SK-N-SH (cell line): ENCODE results near the gene TRAF3IP1. TPM values are rescaled to one million over a fixed set of nuclear protein-coding genes. Genes with fewer than 3 reads are reported as not detected.

ENCODE experiments used
- CTCF ChIA-PET: fragments of 300-600, 350-600 bp; formaldehyde crosslinking; extraction: SDS; loops from one replicate; lab custom pipeline; 2021; lab: Yijun Ruan, JAX
- POLR2A ChIA-PET: fragments of 350-600 bp; sonication (Branson Sonifier 250); formaldehyde crosslinking; extraction: SDS; loops from one replicate; lab custom pipeline; 2020; ENCODE audit warnings: antibody characterized with exemption, inconsistent platforms; lab: Yijun Ruan, JAX
- DNase-seq: peaks from one replicate; pipeline ENCODE4 v3.0.0; 2012
- H2AFZ ChIP-seq: fragments of 200-600 bp; sonication (generic); 2 replicates; pipeline ENCODE4 v1.8.1; 2016; ENCODE audit warnings: antibody characterized with exemption, mild to moderate bottlenecking, low read depth
- H3F3A ChIP-seq: fragments of 200-600 bp; sonication (generic); replicated peaks from 2 replicates; pipeline ENCODE3; 2016; ENCODE audit warnings: antibody characterized with exemption, mild to moderate bottlenecking; ENCODE audit not compliant: insufficient read depth
- H3K27ac ChIP-seq, 2 experiments: fragments of 200-500 bp in 1 of 2; fragments of 200-600 bp in 1 of 2; sonication (Bioruptor generic) in 1 of 2; sonication (generic), shearing (Covaris generic) in 1 of 2; 2 replicates each; pipeline versions ENCODE4 v1.5.1 to v1.6.1; 2014 to 2016; ENCODE audit warnings: low read depth in 2 of 2, inconsistent platforms in 1 of 2, low read length in 1 of 2, mild to moderate bottlenecking in 1 of 2, mixed read lengths in 1 of 2
- H3K27me3 ChIP-seq: fragments of 200-600 bp; sonication (generic), shearing (Covaris generic); 2 replicates; pipeline ENCODE4 v1.6.1; 2016; ENCODE audit warnings: mixed run types; ENCODE audit not compliant: insufficient read depth
- H3K36me3 ChIP-seq, 2 experiments: fragments of 200-500 bp in 1 of 2; fragments of 200-600 bp in 1 of 2; sonication (Bioruptor generic) in 1 of 2; sonication (generic) in 1 of 2; replicated peaks in 1 of 2; 2 replicates each; pipeline versions ENCODE3 to v1.5.1; 2014 to 2016; ENCODE audit warnings: low read length in 1 of 2, mild to moderate bottlenecking in 1 of 2; ENCODE audit not compliant: insufficient read depth in 2 of 2, control insufficient read depth in 1 of 2
- H3K4me1 ChIP-seq, 2 experiments: fragments of 200-500 bp in 1 of 2; fragments of 200-600 bp in 1 of 2; sonication (Bioruptor generic) in 1 of 2; sonication (generic), shearing (Covaris generic) in 1 of 2; 2 replicates each; pipeline versions ENCODE4 v1.5.1 to v1.6.1; 2014 to 2016; ENCODE audit warnings: low read depth in 1 of 2, low read length in 1 of 2, mixed run types in 1 of 2; ENCODE audit not compliant: insufficient read depth in 2 of 2, control insufficient read depth in 1 of 2
- H3K4me2 ChIP-seq: fragments of 200-600 bp; sonication (generic), shearing (Covaris generic); 2 replicates; pipeline ENCODE4 v1.6.1; 2017; ENCODE audit warnings: mixed run types
- H3K4me3 ChIP-seq, 2 experiments: fragments of 200-500 bp in 1 of 2; fragments of 200-600 bp in 1 of 2; sonication (Bioruptor generic) in 1 of 2; sonication (generic), shearing (Covaris generic) in 1 of 2; 2 replicates each; pipeline versions ENCODE4 v1.5.1 to v1.8.1; 2014 to 2016; ENCODE audit warnings: low read depth in 2 of 2, inconsistent platforms in 1 of 2, low read length in 1 of 2, mild to moderate bottlenecking in 1 of 2, mixed read lengths in 1 of 2, moderate library complexity in 1 of 2
- H3K79me2 ChIP-seq: fragments of 200-600 bp; sonication (generic); 2 replicates; pipeline ENCODE4 v1.8.1; 2017; ENCODE audit warnings: mild to moderate bottlenecking; ENCODE audit not compliant: insufficient read depth
- H3K9ac ChIP-seq: fragments of 200-600 bp; sonication (generic); 2 replicates; pipeline ENCODE4 v1.6.1; 2017; ENCODE audit warnings: mixed run types
- H3K9me2 ChIP-seq: fragments of 200-600 bp; sonication (generic); 2 replicates; pipeline ENCODE4 v1.6.1; 2017; ENCODE audit warnings: mixed run types
- H3K9me3 ChIP-seq: fragments of 200-600 bp; sonication (generic); 2 replicates; pipeline ENCODE4 v1.6.1; 2017; ENCODE audit warnings: mixed run types, mild to moderate bottlenecking, moderate library complexity
- H4K20me1 ChIP-seq: fragments of 200-600 bp; sonication (generic); 2 replicates; pipeline ENCODE4 v1.6.1; 2017; ENCODE audit warnings: mild to moderate bottlenecking, mixed run types; ENCODE audit not compliant: insufficient read depth
- CHD2 ChIP-seq: fragments of 150-350 bp; IDR thresholded peaks from 2 replicates; pipeline ENCODE4 v1.6.1; 2018; ENCODE audit warnings: low read length; ENCODE audit not compliant: partially characterized antibody
- CTCF ChIP-seq: fragments of 200-600 bp; sonication (generic); IDR thresholded peaks from 2 replicates; pipeline ENCODE4 v1.6.1; 2017; ENCODE audit warnings: antibody characterized with exemption, mild to moderate bottlenecking, moderate library complexity
- ELF1 ChIP-seq: IDR thresholded peaks from 2 replicates; pipeline ENCODE4 v1.4.0; 2012
- EZH2phosphoT487 ChIP-seq: fragments of 200-600 bp; sonication (generic); IDR thresholded peaks from 2 replicates; pipeline ENCODE4 v1.6.1; 2017; ENCODE audit warnings: low read depth, mixed run types, mild to moderate bottlenecking, antibody characterized with exemption, moderate library complexity, borderline replicate concordance
- IRF3 ChIP-seq: fragments of 150-350 bp; IDR thresholded peaks from 2 replicates; pipeline ENCODE4 v1.6.1; 2016; ENCODE audit warnings: mild to moderate bottlenecking, low read depth, low read length
- JUND ChIP-seq: IDR thresholded peaks from 2 replicates; pipeline ENCODE4 v1.4.0; 2012
- MEF2A ChIP-seq: IDR thresholded peaks from 2 replicates; pipeline ENCODE4 v1.4.0; 2012; ENCODE audit warnings: low read depth, borderline replicate concordance
- MXI1 ChIP-seq: IDR thresholded peaks from 2 replicates; pipeline ENCODE4 v1.6.1; 2012; ENCODE audit warnings: mild to moderate bottlenecking, low read depth, low read length, improper control_type of control experiment
- NFIC ChIP-seq: IDR thresholded peaks from 2 replicates; pipeline ENCODE4 v1.4.0; 2012; ENCODE audit warnings: borderline replicate concordance
- NRF1 ChIP-seq: IDR thresholded peaks from 2 replicates; pipeline ENCODE4 v1.6.1; 2012; ENCODE audit warnings: low read depth, mild to moderate bottlenecking, low read length
- RCOR1 ChIP-seq: fragments of 150-350 bp; IDR thresholded peaks from 2 replicates; pipeline ENCODE4 v1.6.1; 2017; ENCODE audit warnings: antibody characterized with exemption, low read length
- RFX5 ChIP-seq: IDR thresholded peaks from 2 replicates; pipeline ENCODE4 v1.6.1; 2012; ENCODE audit warnings: mild to moderate bottlenecking, improper control_type of control experiment, low read length
- SMC3 ChIP-seq: IDR thresholded peaks from 2 replicates; pipeline ENCODE4 v1.6.1; 2012; ENCODE audit warnings: low read depth, low read length, improper control_type of control experiment
- TAF1 ChIP-seq: IDR thresholded peaks from 2 replicates; pipeline ENCODE4 v1.6.1; 2012; ENCODE audit warnings: low read depth, mild to moderate bottlenecking, low read length, moderate library complexity, borderline replicate concordance
- TCF12 ChIP-seq: IDR thresholded peaks from 2 replicates; pipeline ENCODE4 v1.4.0; 2012
- TEAD4 ChIP-seq: IDR thresholded peaks from 2 replicates; pipeline ENCODE4 v1.4.0; 2012; ENCODE audit warnings: mild to moderate bottlenecking, borderline replicate concordance; ENCODE audit not compliant: insufficient read depth
- USF2 ChIP-seq: fragments of 150-350 bp; IDR thresholded peaks from 2 replicates; pipeline ENCODE4 v1.6.1; 2017; ENCODE audit warnings: antibody characterized with exemption, low read length, low read depth, borderline replicate concordance
- YY1 ChIP-seq: IDR thresholded peaks from 2 replicates; pipeline ENCODE4 v1.4.0; 2012; ENCODE audit warnings: low read depth, mild to moderate bottlenecking
- ZBTB33 ChIP-seq: IDR thresholded peaks from 2 replicates; pipeline ENCODE4 v1.4.0; 2012; ENCODE audit warnings: low read depth, borderline replicate concordance
- WGBS: methylation state at CpG from one replicate; pipeline ENCODE4 v1.1.6; 2017; ENCODE audit warnings: low lambda C conversion rate; 5-methylcytosine and 5-hydroxymethylcytosine counted together
- polyA plus RNA-seq, 3 experiments: library from polyadenylated mRNA; depleted of rRNA; stranded (reverse); fragments of >200 nt; gene quantifications; 2 replicates each; pipeline ENCODE4 v1.2.3, GENCODE V29; 2012
- TF ChIP-seq, protein P1 (sequence below): IDR thresholded peaks from 2 replicates; pipeline ENCODE4; 2012
- TF ChIP-seq, protein P2 (sequence below): IDR thresholded peaks from 2 replicates; pipeline ENCODE4 v1.4.0; 2012; ENCODE audit warnings: low read depth

TRAF3IP1 gene
- polyA plus RNA-seq, 1 of the 3 experiments (the other 2 are of a cell fraction): 15.0 TPM

DNA sequence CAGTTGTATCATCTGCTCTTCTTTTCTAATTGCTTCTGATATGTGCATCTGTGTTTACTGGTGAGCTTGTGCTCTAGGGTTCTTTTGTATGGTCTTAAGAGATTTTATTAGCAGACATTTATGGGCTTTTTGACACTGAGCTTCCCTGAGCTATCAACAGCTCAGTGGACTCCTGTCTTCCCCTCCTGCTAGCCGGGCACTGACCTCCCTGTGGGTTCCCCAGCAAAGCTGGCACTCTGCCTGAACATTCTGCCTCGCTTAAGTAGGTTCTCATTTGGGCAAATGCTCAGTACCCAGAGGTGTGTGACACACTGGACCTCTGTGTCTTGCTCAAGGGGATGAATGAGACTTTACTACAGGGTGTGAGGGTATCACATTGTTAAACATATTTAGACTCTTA is 15.8 kb downstream of the TRAF3IP1 start:
- Histone ChIP-seq H3K27me3 (no peaks in the 10 kb centered on the region), H3K4me2 (no peak overlapping the region), H2AFZ (no peak overlapping the region), H3K4me1 (peaks cover 0 to 10% of the 10 kb centered on the region in 2 experiments; a peak in 1 of 4 replicates), H3F3A (peaks cover 4% of the 10 kb centered on the region), H3K9ac (no peak overlapping the region), H3K27ac (no peak overlapping the region), H3K9me3 (no peaks in the 10 kb centered on the region), H3K36me3 (peaks cover 16 to 46% of the 10 kb centered on the region in 2 experiments), H4K20me1 (no peaks in the 10 kb centered on the region), H3K9me2 (no peaks in the 10 kb centered on the region), H3K4me3 (no peak overlapping the region), H3K79me2 (no peaks in the 10 kb centered on the region)
- TF ChIP-seq, protein P1, sequence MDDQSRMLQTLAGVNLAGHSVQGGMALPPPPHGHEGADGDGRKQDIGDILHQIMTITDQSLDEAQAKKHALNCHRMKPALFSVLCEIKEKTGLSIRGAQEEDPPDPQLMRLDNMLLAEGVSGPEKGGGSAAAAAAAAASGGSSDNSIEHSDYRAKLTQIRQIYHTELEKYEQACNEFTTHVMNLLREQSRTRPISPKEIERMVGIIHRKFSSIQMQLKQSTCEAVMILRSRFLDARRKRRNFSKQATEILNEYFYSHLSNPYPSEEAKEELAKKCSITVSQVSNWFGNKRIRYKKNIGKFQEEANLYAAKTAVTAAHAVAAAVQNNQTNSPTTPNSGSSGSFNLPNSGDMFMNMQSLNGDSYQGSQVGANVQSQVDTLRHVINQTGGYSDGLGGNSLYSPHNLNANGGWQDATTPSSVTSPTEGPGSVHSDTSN: no peak
- TF ChIP-seq CTCF: no peak
- TF ChIP-seq CHD2: no peak
- no peak for TF ChIP-seq JUND
- TF ChIP-seq SMC3: no peak
- no peak for TF ChIP-seq TCF12
- no peak for TF ChIP-seq MEF2A
- TF ChIP-seq NFIC: no peak
- TF ChIP-seq NRF1: no peak
- TF ChIP-seq RCOR1: no peak
- DNase-seq: no peak
- ChIA-PET POLR2A (no interaction called here), CTCF (no interaction called here)
- 86% methylated on average over 2 of the region's 2 CpGs for WGBS

- Histone ChIP-seq H3K27ac (no peak overlapping the region), H3K4me1 (peaks cover 0 to 6% of the 10 kb centered on the region in 2 experiments; a peak in 1 of 4 replicates), H3K79me2 (no peaks in the 10 kb centered on the region), H3K36me3 (peaks cover 16 to 45% of the 10 kb centered on the region in 2 experiments), H4K20me1 (no peaks in the 10 kb centered on the region), H3K27me3 (no peaks in the 10 kb centered on the region), H3K9me3 (no peaks in the 10 kb centered on the region), H3F3A (peaks cover 4% of the 10 kb centered on the region), H3K4me3 (no peak overlapping the region), H3K9ac (no peak overlapping the region), H2AFZ (no peak overlapping the region), H3K4me2 (no peak overlapping the region), H3K9me2 (no peaks in the 10 kb centered on the region)
- no peak for DNase-seq
- 95% methylated on average over 5 of the region's 5 CpGs for WGBS
- POLR2A ChIA-PET: no interaction called here
- CTCF ChIA-PET: interaction anchor here (0.6 to 3.4 kb wide), 2 partner anchors 73 to 134 kb away, joined by 3 to 11 read pairs; partner anchors contain the start of gene ILKAP
- TF ChIP-seq TCF12 (no peak), ELF1 (no peak), ZBTB33 (no peak), USF2 (no peak), RFX5 (no peak), TEAD4 (no peak), TAF1 (no peak), NFIC (no peak), RCOR1 (no peak), IRF3 (no peak), MXI1 (no peak), MEF2A (no peak), EZH2phosphoT487 (no peak), YY1 (no peak), JUND (no peak)
- TF ChIP-seq, protein P2, sequence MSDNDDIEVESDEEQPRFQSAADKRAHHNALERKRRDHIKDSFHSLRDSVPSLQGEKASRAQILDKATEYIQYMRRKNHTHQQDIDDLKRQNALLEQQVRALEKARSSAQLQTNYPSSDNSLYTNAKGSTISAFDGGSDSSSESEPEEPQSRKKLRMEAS: no peak
Measured at GRCh38 chr2:238336793-238337444, 16.6 kb downstream of the TRAF3IP1 start.
